ENCODE data around the gene RPAP3.
A peak's percentile ranks its signal among the peaks of the same experiment; 100 is the strongest.

The RPAP3 gene

GRCh38 chr12:47744005-47744651 lies 38.3 kb upstream of the RPAP3 start:
- H3K4me3 ChIP-seq (ENCODE audit: control insufficient read depth, low read depth, low read length): no peak overlapping the region
- DNase-seq (ENCODE audit: low read depth): no peak
- peak; percentile 26 for TF ChIP-seq CTCF (conservative IDR thresholded peaks at IDR 0.05; ENCODE audit: control insufficient read depth, insufficient read depth, low read depth, low read length)

DNA sequence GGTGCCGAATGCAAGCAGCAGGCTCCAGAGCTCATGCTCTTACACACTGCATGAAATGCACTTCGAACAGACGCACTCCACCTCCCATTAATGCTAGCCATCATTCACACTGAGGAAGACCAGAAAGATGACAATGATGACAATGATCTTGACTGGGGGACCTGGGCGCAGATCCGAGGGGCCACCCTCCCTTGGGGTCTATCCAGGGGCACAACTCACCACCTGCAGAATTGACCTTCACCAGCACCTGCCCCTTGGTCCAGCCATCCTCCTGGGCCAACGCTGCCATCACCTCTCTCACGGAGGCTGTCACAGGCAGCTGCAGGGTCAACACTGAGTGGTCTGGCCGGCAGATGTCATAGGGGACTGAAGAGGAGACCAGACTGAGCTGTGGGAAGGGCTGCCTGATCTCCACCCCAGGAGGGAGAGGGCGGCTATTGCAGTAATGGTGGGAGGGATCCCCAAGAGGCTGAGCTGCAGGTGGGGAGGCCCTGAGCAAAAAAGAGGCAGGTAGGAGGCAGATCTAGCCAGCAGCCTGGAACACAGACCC lies 37.6 kb upstream of the RPAP3 start:
- no peak for TF ChIP-seq CTCF (conservative IDR thresholded peaks at IDR 0.05; ENCODE audit: control insufficient read depth, insufficient read depth, low read depth, low read length)
- DNase-seq (ENCODE audit: low read depth): no peak
- no peak overlapping the region for H3K4me3 ChIP-seq (ENCODE audit: control insufficient read depth, low read depth, low read length)

DNA sequence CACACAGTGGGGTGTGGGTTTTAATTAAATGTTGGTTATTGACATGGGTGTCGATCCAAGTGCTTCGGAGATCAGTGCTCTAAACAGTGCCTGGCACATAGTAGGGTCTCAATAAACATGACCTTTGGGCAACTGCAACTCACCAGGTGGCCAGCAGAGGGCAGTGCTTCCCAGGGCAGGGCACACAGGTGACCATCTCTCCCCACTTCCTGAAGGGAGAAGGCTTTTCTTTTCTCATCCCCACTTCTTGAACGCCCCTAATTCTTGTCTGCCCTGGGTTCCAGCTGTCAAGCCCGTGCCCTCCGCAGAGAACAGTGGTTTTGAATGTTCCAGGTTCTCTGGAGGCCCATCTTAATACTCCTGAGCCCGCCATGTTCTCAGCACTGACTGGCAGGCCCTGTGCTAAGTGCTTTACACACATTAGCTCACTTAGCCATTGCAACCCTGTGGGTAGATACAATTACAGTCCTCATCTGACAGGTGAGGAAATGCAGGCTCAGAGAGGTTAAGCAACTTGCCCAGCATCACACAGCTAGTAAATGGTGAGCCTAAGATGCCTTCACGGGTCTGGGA lies 36.5 kb upstream of the RPAP3 start:
- peak; percentile 42 for DNase-seq (ENCODE audit: low read depth)
- TF ChIP-seq CTCF (conservative IDR thresholded peaks at IDR 0.05; ENCODE audit: control insufficient read depth, insufficient read depth, low read depth, low read length): peak; percentile 99
- H3K4me3 ChIP-seq (ENCODE audit: control insufficient read depth, low read depth, low read length): no peak overlapping the region

- TF ChIP-seq CTCF (conservative IDR thresholded peaks at IDR 0.05; ENCODE audit: control insufficient read depth, insufficient read depth, low read depth, low read length): no peak
- H3K4me3 ChIP-seq (ENCODE audit: control insufficient read depth, low read depth, low read length): no peak overlapping the region
- no peak for DNase-seq (ENCODE audit: low read depth)
Observed at GRCh38 chr12:47741340-47741703, 35.5 kb upstream of the RPAP3 start.

DNA sequence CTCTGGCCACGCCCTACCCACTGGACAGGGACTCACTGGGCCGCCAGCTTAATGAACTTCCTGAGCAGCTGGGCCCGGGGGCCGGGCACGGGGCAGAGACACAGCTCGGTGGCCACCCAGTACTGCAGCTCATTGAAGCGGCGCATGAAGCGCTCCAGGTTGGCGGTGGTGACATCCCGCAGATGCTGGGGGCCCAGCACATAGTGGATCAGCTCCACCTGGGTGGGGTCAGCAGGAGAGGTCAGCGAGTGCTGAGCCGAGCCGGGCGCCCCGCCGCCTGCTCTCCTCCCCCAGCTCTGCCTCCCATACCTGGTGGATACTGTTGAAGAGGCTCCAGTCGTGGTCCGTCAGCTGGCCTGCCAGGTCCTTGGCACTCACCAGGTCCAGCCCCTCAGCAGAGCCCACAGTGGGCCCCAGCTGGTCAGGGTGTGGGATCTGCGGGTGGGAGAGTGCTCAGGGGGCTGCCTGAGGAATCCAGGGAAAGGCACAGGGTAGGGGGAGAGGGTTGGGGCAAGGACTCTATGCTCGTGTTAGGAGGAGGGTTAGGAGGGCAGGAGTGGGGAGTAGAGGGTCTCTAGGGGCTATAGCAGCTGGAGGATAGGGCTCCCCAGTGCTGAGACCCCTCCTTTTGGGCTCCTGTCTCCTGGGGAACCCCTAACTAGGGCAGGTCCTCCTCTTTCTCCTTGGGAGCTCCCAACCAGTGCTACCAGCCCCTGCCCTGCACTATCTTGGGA lies 34.9 kb upstream of the RPAP3 start:
- H3K4me3 ChIP-seq (ENCODE audit: control insufficient read depth, low read depth, low read length): no peak overlapping the region
- DNase-seq (ENCODE audit: low read depth): no peak
- no peak for TF ChIP-seq CTCF (conservative IDR thresholded peaks at IDR 0.05; ENCODE audit: control insufficient read depth, insufficient read depth, low read depth, low read length)

DNA sequence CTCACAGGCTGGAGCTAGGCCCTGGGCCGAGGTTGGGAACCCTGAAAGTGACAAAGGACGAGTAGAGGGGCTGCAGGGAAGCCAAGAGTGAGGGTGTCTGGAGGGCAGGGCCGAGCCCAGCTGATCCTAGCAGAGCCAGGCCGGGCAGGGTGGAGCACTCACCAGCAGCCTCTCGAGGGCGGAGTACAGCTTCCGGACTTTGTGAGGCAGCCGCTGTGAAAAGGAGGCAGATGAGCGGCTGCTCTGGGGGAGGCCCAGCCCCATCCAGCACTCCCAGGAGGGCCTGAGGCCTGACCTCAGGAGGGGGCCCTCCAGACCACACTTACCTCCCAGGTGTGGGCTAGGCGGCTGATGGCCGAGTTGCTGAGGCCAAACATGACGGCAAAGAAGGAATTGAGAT lies 34.1 kb upstream of the RPAP3 start:
- DNase-seq (ENCODE audit: low read depth): no peak
- no peak for TF ChIP-seq CTCF (conservative IDR thresholded peaks at IDR 0.05; ENCODE audit: control insufficient read depth, insufficient read depth, low read depth, low read length)

More for the DNA sequence above, 34.1 kb upstream of the RPAP3 start:
- no peak overlapping the region for H3K4me3 ChIP-seq (ENCODE audit: control insufficient read depth, low read depth, low read length)
